Smooth muscle cell of the pulmonary artery (primary cell): Measurements from ENCODE around the gene PRMT7. TPM values are rescaled to one million over a fixed set of nuclear protein-coding genes. Genes with fewer than 3 reads are reported as not detected.

Experiments used
- total RNA-seq: library from RNA; depleted of rRNA; stranded (reverse); fragments of >200 nt; gene quantifications from 2 replicates; pipeline ENCODE4 v1.2.3, GENCODE V29; 2014

Gene PRMT7
- total RNA-seq = 37.2 and 47.4 TPM in 2 replicates

GRCh38 chr16:68310774-68311511 lies at the start of gene PRMT7, which contains the start of gene SLC7A6OS:
Gene PRMT7, plus strand, starts transcription at chr16:68311019. Its CDS starts 4,961 bp downstream, at chr16:68315980.
Gene SLC7A6OS, minus strand, starts transcription at chr16:68310946. Its CDS starts 20 bp downstream, at chr16:68310926.

GRCh38 chr16:68264128-68265077 lies 46.4 kb upstream of the PRMT7 start, which contains the start of gene SLC7A6:
Gene SLC7A6, plus strand, starts transcription at chr16:68264526. Its CDS starts 10,201 bp downstream, at chr16:68274727.

Other genes with a start within 250 kb of the PRMT7 start
- gene NFATC3, start 225.6 kb upstream of the PRMT7 start, total RNA-seq = 17.7 and 18.5 TPM in 2 replicates
- 0.07 TPM in 2 replicates for gene ESRP2, start 74.9 kb upstream of the PRMT7 start, total RNA-seq
- 48.4 and 105 TPM in 2 replicates for gene PLA2G15, start 65.6 kb upstream of the PRMT7 start, total RNA-seq
- gene SLC7A6, start 46.5 kb upstream of the PRMT7 start, total RNA-seq = 14.7 and 24.1 TPM in 2 replicates
- 13.0 and 14.7 TPM in 2 replicates for gene SLC7A6OS, start 73 bp upstream of the PRMT7 start, total RNA-seq
- gene SMPD3, start 137.5 kb downstream of the PRMT7 start, total RNA-seq = 0.07 and 0.10 TPM in 2 replicates
- gene ZFP90, start 228.3 kb downstream of the PRMT7 start, total RNA-seq = 28.1 and 33.4 TPM in 2 replicates